Astrocyte of the cerebellum (primary cell): ENCODE data around the gene CACNA1S.

Experiments
- DNase-seq: peaks from one replicate; pipeline ENCODE4 v3.0.0-alpha.2; 2011; ENCODE audit warnings: low read depth
- H3K4me3 ChIP-seq: 2 replicates; pipeline ENCODE4 v1.5.1; 2011; ENCODE audit warnings: mild to moderate bottlenecking, low read depth, low read length, moderate library complexity
- CTCF ChIP-seq: IDR thresholded peaks from 2 replicates; pipeline ENCODE4 v1.5.1; 2012; ENCODE audit warnings: low read length, low read depth, moderate library complexity, mild to moderate bottlenecking; ENCODE audit errors: missing control alignments
- in situ Hi-C: cut with HindIII; loops from 2 replicates; pipeline ENCODE4 v1.10.0; 2017; ENCODE audit warnings: low sequenced_read_pairs

CACNA1S gene

GRCh38 chr1:201096041-201096461, 16.2 kb downstream of the CACNA1S start:
- no peak overlapping the region for H3K4me3 ChIP-seq
- TF ChIP-seq CTCF: no peak
- DNase-seq: no peak
- in situ Hi-C loops: no loop called here

GRCh38 chr1:201095581-201095980, 16.6 kb downstream of the CACNA1S start:
- H3K4me3 ChIP-seq: no peak overlapping the region
- in situ Hi-C loops: no loop called here
- no peak for DNase-seq
- TF ChIP-seq CTCF: no peak

GRCh38 chr1:201094832-201095231, 17.4 kb downstream of the CACNA1S start:
- TF ChIP-seq CTCF: no peak
- in situ Hi-C loops: no loop called here
- no peak for DNase-seq
- H3K4me3 ChIP-seq: no peak overlapping the region

GRCh38 chr1:201093962-201094361, 18.3 kb downstream of the CACNA1S start:
- no peak for DNase-seq
- TF ChIP-seq CTCF: no peak
- no peak overlapping the region for H3K4me3 ChIP-seq
- in situ Hi-C loops: no loop called here

- in situ Hi-C loops: no loop called here
- TF ChIP-seq CTCF: no peak
- H3K4me3 ChIP-seq: no peak overlapping the region
- no peak for DNase-seq
These were observed 18.7 kb downstream of the CACNA1S start for GRCh38 chr1:201093561-201093960.

GRCh38 chr1:201092738-201093137, 19.5 kb downstream of the CACNA1S start:
- DNase-seq: no peak
- in situ Hi-C loops: no loop called here
- no peak overlapping the region for H3K4me3 ChIP-seq
- TF ChIP-seq CTCF: no peak

- in situ Hi-C loops: no loop called here
- no peak for DNase-seq
- no peak overlapping the region for H3K4me3 ChIP-seq
- no peak for TF ChIP-seq CTCF
These were observed 21.0 kb downstream of the CACNA1S start for GRCh38 chr1:201091256-201091655.
